ENCODE results near the gene PAX6.

Gene PAX6

GRCh38 chr11:31830406-31830805, 19.3 kb upstream of the PAX6 start:
- TF ChIP-seq TAF1 (IDR thresholded peaks at IDR 0.05; ENCODE audit: borderline replicate concordance, insufficient read depth, low read length) (no peak), POLR2AphosphoS5 (IDR thresholded peaks at IDR 0.05; ENCODE audit: low read depth, low read length) (no peak), REST (IDR thresholded peaks at IDR 0.05; ENCODE audit: insufficient read depth in 1 of 2, low read depth in 2 of 2, low read length in 2 of 2) (no peak), SIN3A (IDR thresholded peaks at IDR 0.05; ENCODE audit: borderline replicate concordance, insufficient read depth, low read length) (no peak), FOXP2 (optimal IDR thresholded peaks at IDR 0.05; ENCODE audit: borderline replicate concordance, extremely low read depth, extremely low read length, insufficient read depth) (no peak)

GRCh38 chr11:31828217-31828616, 17.1 kb upstream of the PAX6 start:
- TF ChIP-seq REST (IDR thresholded peaks at IDR 0.05; ENCODE audit: insufficient read depth in 1 of 2, low read depth in 2 of 2, low read length in 2 of 2) (no peak), POLR2AphosphoS5 (IDR thresholded peaks at IDR 0.05; ENCODE audit: low read depth, low read length) (no peak), SIN3A (IDR thresholded peaks at IDR 0.05; ENCODE audit: borderline replicate concordance, insufficient read depth, low read length) (no peak), FOXP2 (optimal IDR thresholded peaks at IDR 0.05; ENCODE audit: borderline replicate concordance, extremely low read depth, extremely low read length, insufficient read depth) (no peak), TAF1 (IDR thresholded peaks at IDR 0.05; ENCODE audit: borderline replicate concordance, insufficient read depth, low read length) (no peak)

- TF ChIP-seq REST (IDR thresholded peaks at IDR 0.05; ENCODE audit: insufficient read depth in 1 of 2, low read depth in 2 of 2, low read length in 2 of 2) (no peak), POLR2AphosphoS5 (IDR thresholded peaks at IDR 0.05; ENCODE audit: low read depth, low read length) (no peak), SIN3A (IDR thresholded peaks at IDR 0.05; ENCODE audit: borderline replicate concordance, insufficient read depth, low read length) (no peak), TAF1 (IDR thresholded peaks at IDR 0.05; ENCODE audit: borderline replicate concordance, insufficient read depth, low read length) (no peak), FOXP2 (optimal IDR thresholded peaks at IDR 0.05; ENCODE audit: borderline replicate concordance, extremely low read depth, extremely low read length, insufficient read depth) (no peak)
Measured at GRCh38 chr11:31827455-31828206, 16.5 kb upstream of the PAX6 start.

- TF ChIP-seq SIN3A (IDR thresholded peaks at IDR 0.05; ENCODE audit: borderline replicate concordance, insufficient read depth, low read length): no peak
- TF ChIP-seq TAF1 (IDR thresholded peaks at IDR 0.05; ENCODE audit: borderline replicate concordance, insufficient read depth, low read length): no peak
- no peak for TF ChIP-seq POLR2AphosphoS5 (IDR thresholded peaks at IDR 0.05; ENCODE audit: low read depth, low read length)
- no peak for TF ChIP-seq FOXP2 (optimal IDR thresholded peaks at IDR 0.05; ENCODE audit: borderline replicate concordance, extremely low read depth, extremely low read length, insufficient read depth)
- no peak for TF ChIP-seq REST (IDR thresholded peaks at IDR 0.05; ENCODE audit: insufficient read depth in 1 of 2, low read depth in 2 of 2, low read length in 2 of 2)
Measured at GRCh38 chr11:31826536-31827438, 15.7 kb upstream of the PAX6 start.
